GM18511 (cell line): Measurements from ENCODE around the gene ZNF319.
A peak's percentile ranks its signal among the peaks of the same experiment; 100 is the strongest.

Experiments used
- ATAC-seq: cut with Tn5 transposase; IDR thresholded peaks from one replicate; pipeline ENCODE4 v1.9.1; 2021; ENCODE audit warnings: mild to moderate bottlenecking, moderate library complexity; ENCODE audit not compliant: unreplicated experiment

ZNF319 gene

GRCh38 chr16:57999971-58000705 is at the start of gene ZNF319:
TSS of gene ZNF319 (minus strand) at chr16:58000672. CDS start at chr16:57998265, 2,407 bp downstream.
- ATAC-seq: peak; percentile 30

- no peak for ATAC-seq
Observed at GRCh38 chr16:58049232-58050185, 49.0 kb upstream of the ZNF319 start.

GRCh38 chr16:58048494-58049231 is 48.2 kb upstream of the ZNF319 start:
- ATAC-seq: no peak

- ATAC-seq: no peak
Observed at GRCh38 chr16:58047557-58048348, 47.3 kb upstream of the ZNF319 start.

GRCh38 chr16:58046936-58047335 is 46.5 kb upstream of the ZNF319 start:
- no peak for ATAC-seq

GRCh38 chr16:58046054-58046881 is 45.8 kb upstream of the ZNF319 start:
- ATAC-seq: no peak

- ATAC-seq: no peak
Observed at GRCh38 chr16:58045096-58045495, 44.6 kb upstream of the ZNF319 start.

GRCh38 chr16:58044266-58045019 is 44.0 kb upstream of the ZNF319 start:
- ATAC-seq: no peak

GRCh38 chr16:58043571-58044155 is 43.2 kb upstream of the ZNF319 start:
- ATAC-seq: no peak

- ATAC-seq: no peak
Observed at GRCh38 chr16:58042886-58043515, 42.5 kb upstream of the ZNF319 start.

GRCh38 chr16:58042001-58042885 is 41.8 kb upstream of the ZNF319 start:
- ATAC-seq: no peak

GRCh38 chr16:58041628-58041955 is 41.1 kb upstream of the ZNF319 start:
- no peak for ATAC-seq

GRCh38 chr16:58040945-58041627 is 40.6 kb upstream of the ZNF319 start:
- no peak for ATAC-seq

GRCh38 chr16:58040496-58040846 is 40.0 kb upstream of the ZNF319 start:
- no peak for ATAC-seq

GRCh38 chr16:58039829-58040495 is 39.5 kb upstream of the ZNF319 start:
- ATAC-seq: no peak

GRCh38 chr16:58038219-58038641 is 37.8 kb upstream of the ZNF319 start:
- ATAC-seq: no peak
